CD4-positive, alpha-beta memory T cell (primary cell): ENCODE measurements around the gene GPC5. TPM values are rescaled to one million over a fixed set of nuclear protein-coding genes. Genes with fewer than 3 reads are reported as not detected.

Experiments
- CTCF ChIA-PET: fragments of 350-600 bp; sonication (Branson Sonifier 250); formaldehyde crosslinking; loops from one replicate; lab custom pipeline; 2021; ENCODE audit warnings: inconsistent platforms; ENCODE audit not compliant: partially characterized antibody; lab: Charles Lee
- POLR2A ChIA-PET: fragments of 350-600 bp; sonication (Branson Sonifier 250); formaldehyde crosslinking; loops from one replicate; lab custom pipeline; 2021; ENCODE audit not compliant: partially characterized antibody; lab: Charles Lee
- DNase-seq, 5 donors: peaks; one replicate each; pipeline versions ENCODE4 v3.0.0 to v3.0.0-alpha.2; 2020 to 2022; ENCODE audit warnings: mixed read lengths in 1 of 5
- H3K27ac ChIP-seq: one replicate; pipeline ENCODE4 v1.7.0; 2013; ENCODE audit warnings: low read depth, low read length
- H3K27me3 ChIP-seq: 2 replicates; pipeline ENCODE4 v1.7.0; 2013; ENCODE audit warnings: mild to moderate bottlenecking, low read length, moderate library complexity; ENCODE audit not compliant: insufficient read depth
- H3K36me3 ChIP-seq: 2 replicates; pipeline ENCODE4 v1.7.0; 2013; ENCODE audit warnings: mild to moderate bottlenecking, low read length, moderate library complexity; ENCODE audit not compliant: insufficient read depth
- H3K4me1 ChIP-seq: 2 replicates; pipeline ENCODE4 v1.7.0; 2013; ENCODE audit warnings: mild to moderate bottlenecking, low read length, moderate library complexity; ENCODE audit not compliant: insufficient read depth
- H3K4me3 ChIP-seq, 2 donors: one replicate each; pipeline ENCODE4 v1.7.0; 2013; ENCODE audit warnings: low read length in 2 of 2, mild to moderate bottlenecking in 1 of 2
- H3K9me3 ChIP-seq, 2 donors: one replicate each; pipeline ENCODE4 v1.7.0; 2013; ENCODE audit warnings: low read length in 2 of 2, control low read depth in 1 of 2; ENCODE audit not compliant: control insufficient read depth in 1 of 2
- H3K27ac Mint-ChIP-seq, 7 donors: one replicate each; pipeline ENCODE4 v1.8.0; 2020 to 2021; ENCODE audit warnings: mixed read lengths in 7 of 7, mild to moderate bottlenecking in 6 of 7, inconsistent platforms in 3 of 7, moderate library complexity in 3 of 7
- H3K27me3 Mint-ChIP-seq, 2 donors: one replicate each; pipeline ENCODE4 v1.8.0; 2020 to 2021; ENCODE audit warnings: mixed read lengths in 2 of 2
- H3K36me3 Mint-ChIP-seq, 2 donors: one replicate each; pipeline ENCODE4 v1.8.0; 2020 to 2021; ENCODE audit warnings: mixed read lengths in 2 of 2, inconsistent platforms in 1 of 2, mild to moderate bottlenecking in 1 of 2
- H3K4me1 Mint-ChIP-seq, 4 donors: one replicate each; pipeline ENCODE4 v1.8.0; 2020 to 2021; ENCODE audit warnings: mixed read lengths in 4 of 4, mild to moderate bottlenecking in 1 of 4
- H3K4me3 Mint-ChIP-seq, 8 donors: one replicate each; pipeline ENCODE4 v1.8.0; 2020 to 2021; ENCODE audit warnings: mixed read lengths in 8 of 8, mild to moderate bottlenecking in 7 of 8, moderate library complexity in 6 of 8, inconsistent platforms in 3 of 8
- H3K9me3 Mint-ChIP-seq, 8 donors: one replicate each; pipeline ENCODE4 v1.8.0; 2020 to 2021; ENCODE audit warnings: mixed read lengths in 8 of 8, mild to moderate bottlenecking in 5 of 8, inconsistent platforms in 3 of 8, moderate library complexity in 1 of 8
- intact Hi-C: fragments of 100-400 bp; cut with micrococcal nuclease; formaldehyde crosslinking; loops from one replicate; pipeline ENCODE4 v1.15.1; 2023
- polyA plus RNA-seq, 2 donors: library from polyadenylated mRNA; unstranded; fragments of 300-500 nt; fragmentation: Illumina TruSeq; gene quantifications; one replicate each; pipeline ENCODE4 v1.2.3, GENCODE V29; 2021
- total RNA-seq, 2 experiments: library from RNA; stranded (reverse); gene quantifications; one replicate each; pipeline ENCODE4 v1.2.3, GENCODE V29; 2021

The GPC5 gene
- total and polyA plus RNA-seq, 4 experiments from 2014 or later, result 0.14 TPM; not detected in 3

- peaks cover 0 to 9% (median 2%) of the 10 kb centered on the region in 8 donors for H3K9me3 Mint-ChIP-seq
- ChIA-PET CTCF (no interaction called here), POLR2A (no interaction called here)
- Histone ChIP-seq H3K27me3 (no peaks in the 10 kb centered on the region), H3K9me3 (no peaks in the 10 kb centered on the region), H3K36me3 (no peaks in the 10 kb centered on the region), H3K4me1 (no peaks in the 10 kb centered on the region), H3K27ac (no peak overlapping the region), H3K4me3 (no peak overlapping the region)
- no peaks in the 10 kb centered on the region for H3K4me1 Mint-ChIP-seq
- no peaks in the 10 kb centered on the region for H3K36me3 Mint-ChIP-seq
- intact Hi-C loops, result no loop called here
- peaks cover 0 to 1% of the 10 kb centered on the region in 2 donors for H3K27me3 Mint-ChIP-seq
- no peak for DNase-seq
- no peak overlapping the region for H3K4me3 Mint-ChIP-seq
- no peak overlapping the region for H3K27ac Mint-ChIP-seq
Measured at GRCh38 chr13:91571681-91572080, 173.3 kb downstream of the GPC5 start.

DNA sequence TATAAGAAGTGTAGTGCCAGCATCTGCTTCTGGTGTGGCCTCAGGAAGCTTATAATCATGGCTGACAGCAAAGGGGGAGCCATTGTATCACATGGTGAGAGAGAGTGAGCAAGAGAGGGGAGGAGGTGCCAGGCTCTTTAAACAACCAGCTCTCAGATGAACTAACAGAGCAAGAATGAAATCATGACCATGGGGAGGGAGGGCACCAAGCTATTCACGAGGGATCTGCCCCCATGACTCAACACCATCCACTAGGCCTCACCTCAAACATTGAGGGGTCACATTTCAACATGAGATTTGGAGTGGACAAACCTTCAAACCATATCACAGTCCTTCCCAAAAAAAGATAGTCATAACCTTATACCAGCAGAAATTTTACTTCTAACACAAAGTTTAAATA, 174.0 kb downstream of the GPC5 start:
- no peak overlapping the region for H3K4me3 Mint-ChIP-seq
- H3K36me3 ChIP-seq, result no peaks in the 10 kb centered on the region
- H3K4me3 ChIP-seq, result no peak overlapping the region
- no peak overlapping the region for H3K27ac Mint-ChIP-seq
- H3K9me3 Mint-ChIP-seq, result peaks cover 0 to 9% (median 3%) of the 10 kb centered on the region in 8 donors
- peaks cover 0 to 1% of the 10 kb centered on the region in 2 donors for H3K27me3 Mint-ChIP-seq
- no peaks in the 10 kb centered on the region for H3K36me3 Mint-ChIP-seq
- CTCF ChIA-PET, result no interaction called here
- H3K4me1 Mint-ChIP-seq, result no peaks in the 10 kb centered on the region
- no peaks in the 10 kb centered on the region for H3K4me1 ChIP-seq
- H3K27ac ChIP-seq, result no peak overlapping the region
- H3K27me3 ChIP-seq, result no peaks in the 10 kb centered on the region
- POLR2A ChIA-PET, result no interaction called here
- no peaks in the 10 kb centered on the region for H3K9me3 ChIP-seq
- intact Hi-C loops, result no loop called here
- no peak for DNase-seq

GRCh38 chr13:91572944-91573598, 174.7 kb downstream of the GPC5 start:
- no peaks in the 10 kb centered on the region for H3K9me3 ChIP-seq
- peaks cover 0 to 9% (median 3%) of the 10 kb centered on the region in 8 donors for H3K9me3 Mint-ChIP-seq
- DNase-seq, result no peak
- no peaks in the 10 kb centered on the region for H3K4me1 Mint-ChIP-seq
- ChIA-PET CTCF (no interaction called here), POLR2A (no interaction called here)
- H3K4me1 ChIP-seq, result no peaks in the 10 kb centered on the region
- peaks cover 0 to 1% of the 10 kb centered on the region in 2 donors for H3K27me3 Mint-ChIP-seq
- no peaks in the 10 kb centered on the region for H3K36me3 ChIP-seq
- H3K4me3 ChIP-seq, result no peak overlapping the region
- H3K36me3 Mint-ChIP-seq, result no peaks in the 10 kb centered on the region
- no peak overlapping the region for H3K27ac ChIP-seq
- H3K27me3 ChIP-seq, result no peaks in the 10 kb centered on the region
- H3K27ac Mint-ChIP-seq, result no peak overlapping the region
- H3K4me3 Mint-ChIP-seq, result no peak overlapping the region
- intact Hi-C loops, result no loop called here

- Histone ChIP-seq H3K36me3 (no peaks in the 10 kb centered on the region), H3K4me3 (no peak overlapping the region), H3K27ac (no peak overlapping the region), H3K4me1 (no peaks in the 10 kb centered on the region), H3K9me3 (no peaks in the 10 kb centered on the region), H3K27me3 (no peaks in the 10 kb centered on the region)
- H3K27me3 Mint-ChIP-seq, result no peaks in the 10 kb centered on the region
- no peaks in the 10 kb centered on the region for H3K36me3 Mint-ChIP-seq
- no peak overlapping the region for H3K27ac Mint-ChIP-seq
- H3K4me3 Mint-ChIP-seq, result no peak overlapping the region
- peaks cover 0 to 9% (median 2%) of the 10 kb centered on the region in 8 donors for H3K9me3 Mint-ChIP-seq
- intact Hi-C loops, result no loop called here
- POLR2A ChIA-PET, result no interaction called here
- H3K4me1 Mint-ChIP-seq, result no peaks in the 10 kb centered on the region
- no peak for DNase-seq
- CTCF ChIA-PET, result no interaction called here
Measured at GRCh38 chr13:91574766-91575165, 176.3 kb downstream of the GPC5 start.

DNA sequence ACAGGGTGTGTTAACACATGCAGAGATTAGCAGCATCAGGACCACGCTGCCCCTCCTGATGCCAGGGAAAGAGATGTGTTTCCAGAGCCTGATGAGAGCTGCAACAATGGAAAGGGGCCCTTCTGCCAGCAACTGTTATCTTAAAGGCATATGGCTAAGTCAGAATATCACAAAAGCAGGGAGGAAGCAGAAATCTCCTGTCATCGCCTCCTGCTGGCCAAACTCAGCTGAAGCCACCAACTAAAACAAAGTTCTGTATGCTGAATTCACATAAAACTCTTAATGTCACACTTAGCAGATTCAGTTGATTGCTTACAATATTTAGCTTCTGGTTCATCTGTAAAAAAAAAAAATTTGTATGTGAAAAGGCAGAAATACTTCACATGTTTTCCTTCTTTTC, 178.2 kb downstream of the GPC5 start:
- Mint-ChIP-seq H3K9me3 (peaks cover 0 to 12% (median 5%) of the 10 kb centered on the region in 8 donors), H3K4me3 (no peak overlapping the region)
- intact Hi-C loops, result no loop called here

GRCh38 chr13:91579320-91579719, 180.9 kb downstream of the GPC5 start:
- no peaks in the 10 kb centered on the region for H3K4me1 ChIP-seq
- no peak overlapping the region for H3K4me3 ChIP-seq
- H3K4me3 Mint-ChIP-seq, result no peak overlapping the region
- no peaks in the 10 kb centered on the region for H3K4me1 Mint-ChIP-seq
- ChIA-PET CTCF (no interaction called here), POLR2A (no interaction called here)
- no peaks in the 10 kb centered on the region for H3K9me3 ChIP-seq
- H3K27me3 Mint-ChIP-seq, result no peaks in the 10 kb centered on the region
- H3K27me3 ChIP-seq, result no peaks in the 10 kb centered on the region
- H3K36me3 ChIP-seq, result no peaks in the 10 kb centered on the region
- no peak for DNase-seq
- no peak overlapping the region for H3K27ac Mint-ChIP-seq
- peaks cover 0 to 12% (median 4%) of the 10 kb centered on the region in 8 donors for H3K9me3 Mint-ChIP-seq
- intact Hi-C loops, result no loop called here
- H3K36me3 Mint-ChIP-seq, result no peaks in the 10 kb centered on the region
- H3K27ac ChIP-seq, result no peak overlapping the region

More for the DNA sequence above, 178.2 kb downstream of the GPC5 start:
- Histone ChIP-seq H3K4me3 (no peak overlapping the region), H3K4me1 (no peaks in the 10 kb centered on the region), H3K36me3 (no peaks in the 10 kb centered on the region), H3K9me3 (no peaks in the 10 kb centered on the region), H3K27ac (no peak overlapping the region), H3K27me3 (no peaks in the 10 kb centered on the region)
- Mint-ChIP-seq H3K27ac (no peak overlapping the region), H3K36me3 (no peaks in the 10 kb centered on the region), H3K27me3 (no peaks in the 10 kb centered on the region), H3K4me1 (no peaks in the 10 kb centered on the region)
- ChIA-PET POLR2A (no interaction called here), CTCF (interaction anchor here (1.2 kb wide), 1 partner anchor 8 kb away, joined by 3 read pairs; no protein-coding TSS in a partner anchor)
- DNase-seq, result no peak

DNA sequence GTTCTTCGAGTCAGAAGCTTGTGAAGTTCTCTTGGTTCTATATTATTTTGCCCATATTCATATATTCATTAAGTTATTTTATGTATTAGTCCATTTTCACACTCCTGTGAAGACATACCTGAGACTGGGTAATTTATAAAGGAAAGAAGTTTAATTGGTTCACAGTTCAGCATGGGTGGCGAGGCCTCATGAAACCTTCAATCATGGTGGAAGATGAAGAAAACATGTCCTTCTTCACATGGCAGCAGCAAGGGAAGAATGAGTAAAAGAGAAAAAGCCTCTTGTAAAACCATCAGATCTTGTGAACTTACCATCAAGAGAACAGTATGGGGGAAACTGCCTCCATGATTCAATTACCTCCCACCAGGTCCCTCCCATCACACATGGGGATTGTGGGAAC, 182.3 kb downstream of the GPC5 start:
- POLR2A ChIA-PET, result no interaction called here

More for the DNA sequence above, 182.3 kb downstream of the GPC5 start:
- H3K27me3 Mint-ChIP-seq, result no peaks in the 10 kb centered on the region
- Histone ChIP-seq H3K36me3 (no peaks in the 10 kb centered on the region), H3K27ac (no peak overlapping the region), H3K27me3 (no peaks in the 10 kb centered on the region), H3K4me3 (no peak overlapping the region), H3K4me1 (no peaks in the 10 kb centered on the region), H3K9me3 (no peaks in the 10 kb centered on the region)
- H3K27ac Mint-ChIP-seq, result no peak overlapping the region
- H3K9me3 Mint-ChIP-seq, result peaks cover 0 to 12% (median 4%) of the 10 kb centered on the region in 8 donors
- CTCF ChIA-PET, result no interaction called here
- DNase-seq, result no peak
- H3K36me3 Mint-ChIP-seq, result no peaks in the 10 kb centered on the region
- intact Hi-C loops, result no loop called here
- no peak overlapping the region for H3K4me3 Mint-ChIP-seq
- H3K4me1 Mint-ChIP-seq, result no peaks in the 10 kb centered on the region
